GDM1 (cell line): Measurements from ENCODE around the gene RAPGEF3.

Experiments used
- DNase-seq: peaks from one replicate; lab custom pipeline; 2025; lab: John Stamatoyannopoulos, UW

Gene RAPGEF3

GRCh38 chr12:47789712-47790489 lies 31.2 kb upstream of the RAPGEF3 start:
- DNase-seq, result no peak

GRCh38 chr12:47789141-47789540 lies 30.5 kb upstream of the RAPGEF3 start:
- no peak for DNase-seq

- no peak for DNase-seq
Measured at GRCh38 chr12:47787596-47788319, 29.1 kb upstream of the RAPGEF3 start.

GRCh38 chr12:47786662-47787280 lies 28.1 kb upstream of the RAPGEF3 start:
- no peak for DNase-seq

- DNase-seq, result no peak
Measured at GRCh38 chr12:47785887-47786661, 27.4 kb upstream of the RAPGEF3 start.

GRCh38 chr12:47785036-47785886 lies 26.6 kb upstream of the RAPGEF3 start:
- no peak for DNase-seq

GRCh38 chr12:47783821-47784819 lies 25.4 kb upstream of the RAPGEF3 start:
- DNase-seq, result no peak

GRCh38 chr12:47783024-47783755 lies 24.5 kb upstream of the RAPGEF3 start:
- no peak for DNase-seq

- DNase-seq, result no peak
Measured at GRCh38 chr12:47782372-47782770, 23.7 kb upstream of the RAPGEF3 start.

GRCh38 chr12:47781479-47782371 lies 23.0 kb upstream of the RAPGEF3 start:
- DNase-seq, result no peak

- DNase-seq, result no peak
Measured at GRCh38 chr12:47779943-47780504, 21.3 kb upstream of the RAPGEF3 start.

- peak; percentile 70 for DNase-seq
Measured at GRCh38 chr12:47779301-47779942, 20.7 kb upstream of the RAPGEF3 start.

GRCh38 chr12:47778881-47779280 lies 20.2 kb upstream of the RAPGEF3 start:
- no peak for DNase-seq

GRCh38 chr12:47777741-47778558 lies 19.3 kb upstream of the RAPGEF3 start:
- DNase-seq, result peak; percentile 85

GRCh38 chr12:47777151-47777550 lies 18.5 kb upstream of the RAPGEF3 start:
- no peak for DNase-seq

GRCh38 chr12:47776471-47777143 lies 17.9 kb upstream of the RAPGEF3 start:
- DNase-seq, result no peak
